ENCODE results near the gene SLC25A52. TPM values are rescaled to one million over a fixed set of nuclear protein-coding genes. Genes with fewer than 3 reads are reported as not detected.

SLC25A52 gene
- total and polyA plus RNA-seq, 2 experiments from 2014 or later: not detected

GRCh38 chr18:31740180-31740579, 20.5 kb downstream of the SLC25A52 start:
- Histone ChIP-seq H3K4me3 (no peak overlapping the region), H2AFZ (no peak overlapping the region), H3K27me3 (ENCODE audit: insufficient read depth) (no peaks in the 10 kb centered on the region), H3K27ac (ENCODE audit: low read depth) (peak overlapping the region; percentile 89; the same call in 1 of the 2 replicates), H3K4me1 (ENCODE audit: insufficient read depth) (0 out of 2 replicates have a peak, but pooled peaks cover 8% of the 10 kb centered on the region), H3K36me3 (ENCODE audit: insufficient read depth) (peaks cover 11% of the 10 kb centered on the region; the same call in 1 of the 2 replicates), H3K9me2 (ENCODE audit: insufficient read depth) (no peaks in the 10 kb centered on the region), H4K20me1 (replicated peaks; ENCODE audit: insufficient read depth) (no peaks in the 10 kb centered on the region), H3F3A (replicated peaks; ENCODE audit: low read depth) (no peaks in the 10 kb centered on the region), H3K79me2 (replicated peaks; ENCODE audit: insufficient read depth) (no peaks in the 10 kb centered on the region), H3K4me2 (no peak overlapping the region)
- Mint-ChIP-seq H3K27ac (no peak overlapping the region), H3K4me1 (peaks cover 13% of the 10 kb centered on the region), H3K4me3 (no peak overlapping the region), H3K9me3 (peaks cover 38% of the 10 kb centered on the region), H3K36me3 (ENCODE audit: low read depth) (peaks cover 37% of the 10 kb centered on the region), H3K27me3 (ENCODE audit: insufficient read depth, low read depth, poor library complexity) (peaks cover 7% of the 10 kb centered on the region)
- no peak for ATAC-seq
- TF ChIP-seq CREB1 (CRISPR knock-in tag; IDR thresholded peaks at IDR 0.05; ENCODE audit: low read depth) (peak; percentile 28; the same call in 1 of the 2 replicates), EZH2phosphoT487 (IDR thresholded peaks at IDR 0.05; ENCODE audit: unreplicated experiment) (no peak), STAT1 (IDR thresholded peaks at IDR 0.05; ENCODE audit: unreplicated experiment) (no peak)
- TF ChIP-seq, protein P1, sequence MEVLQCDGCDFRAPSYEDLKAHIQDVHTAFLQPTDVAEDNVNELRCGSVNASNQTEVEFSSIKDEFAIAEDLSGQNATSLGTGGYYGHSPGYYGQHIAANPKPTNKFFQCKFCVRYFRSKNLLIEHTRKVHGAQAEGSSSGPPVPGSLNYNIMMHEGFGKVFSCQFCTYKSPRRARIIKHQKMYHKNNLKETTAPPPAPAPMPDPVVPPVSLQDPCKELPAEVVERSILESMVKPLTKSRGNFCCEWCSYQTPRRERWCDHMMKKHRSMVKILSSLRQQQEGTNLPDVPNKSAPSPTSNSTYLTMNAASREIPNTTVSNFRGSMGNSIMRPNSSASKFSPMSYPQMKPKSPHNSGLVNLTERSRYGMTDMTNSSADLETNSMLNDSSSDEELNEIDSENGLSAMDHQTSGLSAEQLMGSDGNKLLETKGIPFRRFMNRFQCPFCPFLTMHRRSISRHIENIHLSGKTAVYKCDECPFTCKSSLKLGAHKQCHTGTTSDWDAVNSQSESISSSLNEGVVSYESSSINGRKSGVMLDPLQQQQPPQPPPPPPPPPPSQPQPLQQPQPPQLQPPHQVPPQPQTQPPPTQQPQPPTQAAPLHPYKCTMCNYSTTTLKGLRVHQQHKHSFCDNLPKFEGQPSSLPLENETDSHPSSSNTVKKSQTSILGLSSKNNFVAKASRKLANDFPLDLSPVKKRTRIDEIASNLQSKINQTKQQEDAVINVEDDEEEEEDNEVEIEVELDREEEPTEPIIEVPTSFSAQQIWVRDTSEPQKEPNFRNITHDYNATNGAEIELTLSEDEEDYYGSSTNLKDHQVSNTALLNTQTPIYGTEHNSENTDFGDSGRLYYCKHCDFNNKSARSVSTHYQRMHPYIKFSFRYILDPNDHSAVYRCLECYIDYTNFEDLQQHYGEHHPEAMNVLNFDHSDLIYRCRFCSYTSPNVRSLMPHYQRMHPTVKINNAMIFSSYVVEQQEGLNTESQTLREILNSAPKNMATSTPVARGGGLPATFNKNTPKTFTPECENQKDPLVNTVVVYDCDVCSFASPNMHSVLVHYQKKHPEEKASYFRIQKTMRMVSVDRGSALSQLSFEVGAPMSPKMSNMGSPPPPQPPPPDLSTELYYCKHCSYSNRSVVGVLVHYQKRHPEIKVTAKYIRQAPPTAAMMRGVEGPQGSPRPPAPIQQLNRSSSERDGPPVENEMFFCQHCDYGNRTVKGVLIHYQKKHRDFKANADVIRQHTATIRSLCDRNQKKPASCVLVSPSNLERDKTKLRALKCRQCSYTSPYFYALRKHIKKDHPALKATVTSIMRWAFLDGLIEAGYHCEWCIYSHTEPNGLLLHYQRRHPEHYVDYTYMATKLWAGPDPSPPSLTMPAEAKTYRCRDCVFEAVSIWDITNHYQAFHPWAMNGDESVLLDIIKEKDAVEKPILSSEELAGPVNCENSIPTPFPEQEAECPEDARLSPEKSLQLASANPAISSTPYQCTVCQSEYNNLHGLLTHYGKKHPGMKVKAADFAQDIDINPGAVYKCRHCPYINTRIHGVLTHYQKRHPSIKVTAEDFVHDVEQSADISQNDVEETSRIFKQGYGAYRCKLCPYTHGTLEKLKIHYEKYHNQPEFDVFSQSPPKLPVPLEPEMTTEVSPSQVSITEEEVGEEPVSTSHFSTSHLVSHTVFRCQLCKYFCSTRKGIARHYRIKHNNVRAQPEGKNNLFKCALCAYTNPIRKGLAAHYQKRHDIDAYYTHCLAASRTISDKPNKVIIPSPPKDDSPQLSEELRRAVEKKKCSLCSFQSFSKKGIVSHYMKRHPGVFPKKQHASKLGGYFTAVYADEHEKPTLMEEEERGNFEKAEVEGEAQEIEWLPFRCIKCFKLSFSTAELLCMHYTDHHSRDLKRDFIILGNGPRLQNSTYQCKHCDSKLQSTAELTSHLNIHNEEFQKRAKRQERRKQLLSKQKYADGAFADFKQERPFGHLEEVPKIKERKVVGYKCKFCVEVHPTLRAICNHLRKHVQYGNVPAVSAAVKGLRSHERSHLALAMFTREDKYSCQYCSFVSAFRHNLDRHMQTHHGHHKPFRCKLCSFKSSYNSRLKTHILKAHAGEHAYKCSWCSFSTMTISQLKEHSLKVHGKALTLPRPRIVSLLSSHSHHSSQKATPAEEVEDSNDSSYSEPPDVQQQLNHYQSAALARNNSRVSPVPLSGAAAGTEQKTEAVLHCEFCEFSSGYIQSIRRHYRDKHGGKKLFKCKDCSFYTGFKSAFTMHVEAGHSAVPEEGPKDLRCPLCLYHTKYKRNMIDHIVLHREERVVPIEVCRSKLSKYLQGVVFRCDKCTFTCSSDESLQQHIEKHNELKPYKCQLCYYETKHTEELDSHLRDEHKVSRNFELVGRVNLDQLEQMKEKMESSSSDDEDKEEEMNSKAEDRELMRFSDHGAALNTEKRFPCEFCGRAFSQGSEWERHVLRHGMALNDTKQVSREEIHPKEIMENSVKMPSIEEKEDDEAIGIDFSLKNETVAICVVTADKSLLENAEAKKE (CRISPR knock-in tag; IDR thresholded peaks at IDR 0.05): no peak
- TF ChIP-seq, protein P2, sequence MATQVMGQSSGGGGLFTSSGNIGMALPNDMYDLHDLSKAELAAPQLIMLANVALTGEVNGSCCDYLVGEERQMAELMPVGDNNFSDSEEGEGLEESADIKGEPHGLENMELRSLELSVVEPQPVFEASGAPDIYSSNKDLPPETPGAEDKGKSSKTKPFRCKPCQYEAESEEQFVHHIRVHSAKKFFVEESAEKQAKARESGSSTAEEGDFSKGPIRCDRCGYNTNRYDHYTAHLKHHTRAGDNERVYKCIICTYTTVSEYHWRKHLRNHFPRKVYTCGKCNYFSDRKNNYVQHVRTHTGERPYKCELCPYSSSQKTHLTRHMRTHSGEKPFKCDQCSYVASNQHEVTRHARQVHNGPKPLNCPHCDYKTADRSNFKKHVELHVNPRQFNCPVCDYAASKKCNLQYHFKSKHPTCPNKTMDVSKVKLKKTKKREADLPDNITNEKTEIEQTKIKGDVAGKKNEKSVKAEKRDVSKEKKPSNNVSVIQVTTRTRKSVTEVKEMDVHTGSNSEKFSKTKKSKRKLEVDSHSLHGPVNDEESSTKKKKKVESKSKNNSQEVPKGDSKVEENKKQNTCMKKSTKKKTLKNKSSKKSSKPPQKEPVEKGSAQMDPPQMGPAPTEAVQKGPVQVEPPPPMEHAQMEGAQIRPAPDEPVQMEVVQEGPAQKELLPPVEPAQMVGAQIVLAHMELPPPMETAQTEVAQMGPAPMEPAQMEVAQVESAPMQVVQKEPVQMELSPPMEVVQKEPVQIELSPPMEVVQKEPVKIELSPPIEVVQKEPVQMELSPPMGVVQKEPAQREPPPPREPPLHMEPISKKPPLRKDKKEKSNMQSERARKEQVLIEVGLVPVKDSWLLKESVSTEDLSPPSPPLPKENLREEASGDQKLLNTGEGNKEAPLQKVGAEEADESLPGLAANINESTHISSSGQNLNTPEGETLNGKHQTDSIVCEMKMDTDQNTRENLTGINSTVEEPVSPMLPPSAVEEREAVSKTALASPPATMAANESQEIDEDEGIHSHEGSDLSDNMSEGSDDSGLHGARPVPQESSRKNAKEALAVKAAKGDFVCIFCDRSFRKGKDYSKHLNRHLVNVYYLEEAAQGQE (IDR thresholded peaks at IDR 0.05; ENCODE audit: unreplicated experiment): no peak
- DNase-seq (ENCODE audit: low spot score): peak; percentile 51

All from GM23338 (cell line).